GM06990 (cell line): ENCODE data around the gene PUM2.

Experiments used
- DNase-seq: peaks from one replicate; pipeline ENCODE4 v3.0.0-alpha.2; 2011; ENCODE audit not compliant: insufficient read length; ENCODE audit errors: extremely low read depth
- H3K27me3 ChIP-seq: replicated peaks from 2 replicates; pipeline ENCODE4 v1.6.0; 2011; ENCODE audit warnings: low read length; ENCODE audit not compliant: control insufficient read depth, insufficient read depth
- H3K36me3 ChIP-seq: 2 replicates; pipeline ENCODE4 v1.5.1; 2011; ENCODE audit warnings: low read length; ENCODE audit not compliant: control insufficient read depth, insufficient read depth
- H3K4me3 ChIP-seq: replicated peaks from 2 replicates; pipeline ENCODE4 v1.5.1; 2011; ENCODE audit warnings: low read depth, mild to moderate bottlenecking, control low read depth, low read length
- TF ChIP-seq, protein P1 (sequence below): IDR thresholded peaks from 2 replicates; pipeline ENCODE4 v1.5.1; 2011; ENCODE audit warnings: low read length, control low read depth, mild to moderate bottlenecking, inconsistent platforms; ENCODE audit not compliant: insufficient read depth, poor library complexity, severe bottlenecking

The PUM2 gene

DNA sequence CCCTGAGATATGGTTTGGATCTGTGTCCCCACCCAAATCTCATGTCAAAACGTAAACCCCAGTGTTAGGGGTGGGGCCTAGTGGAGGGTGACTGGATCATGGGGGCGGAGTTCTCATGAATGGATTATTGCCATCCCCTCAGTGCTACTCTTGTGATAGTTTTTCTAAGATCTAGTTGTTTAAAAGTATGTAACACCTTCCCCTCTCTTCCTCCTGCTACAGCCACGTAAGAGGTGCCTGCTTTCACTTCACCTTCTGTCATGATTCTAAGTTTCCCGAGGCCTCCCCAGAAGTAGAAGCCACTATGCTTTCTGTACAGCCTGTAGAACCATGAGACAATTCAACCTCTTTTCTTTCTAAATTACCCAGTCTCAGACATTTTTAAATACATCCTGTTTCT, 16.9 kb downstream of the PUM2 start:
- TF ChIP-seq, protein P1, sequence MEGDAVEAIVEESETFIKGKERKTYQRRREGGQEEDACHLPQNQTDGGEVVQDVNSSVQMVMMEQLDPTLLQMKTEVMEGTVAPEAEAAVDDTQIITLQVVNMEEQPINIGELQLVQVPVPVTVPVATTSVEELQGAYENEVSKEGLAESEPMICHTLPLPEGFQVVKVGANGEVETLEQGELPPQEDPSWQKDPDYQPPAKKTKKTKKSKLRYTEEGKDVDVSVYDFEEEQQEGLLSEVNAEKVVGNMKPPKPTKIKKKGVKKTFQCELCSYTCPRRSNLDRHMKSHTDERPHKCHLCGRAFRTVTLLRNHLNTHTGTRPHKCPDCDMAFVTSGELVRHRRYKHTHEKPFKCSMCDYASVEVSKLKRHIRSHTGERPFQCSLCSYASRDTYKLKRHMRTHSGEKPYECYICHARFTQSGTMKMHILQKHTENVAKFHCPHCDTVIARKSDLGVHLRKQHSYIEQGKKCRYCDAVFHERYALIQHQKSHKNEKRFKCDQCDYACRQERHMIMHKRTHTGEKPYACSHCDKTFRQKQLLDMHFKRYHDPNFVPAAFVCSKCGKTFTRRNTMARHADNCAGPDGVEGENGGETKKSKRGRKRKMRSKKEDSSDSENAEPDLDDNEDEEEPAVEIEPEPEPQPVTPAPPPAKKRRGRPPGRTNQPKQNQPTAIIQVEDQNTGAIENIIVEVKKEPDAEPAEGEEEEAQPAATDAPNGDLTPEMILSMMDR, result no peak
- Histone ChIP-seq H3K4me3 (no peak overlapping the region), H3K27me3 (no peaks in the 10 kb centered on the region), H3K36me3 (no peaks in the 10 kb centered on the region)
- DNase-seq, result no peak

DNA sequence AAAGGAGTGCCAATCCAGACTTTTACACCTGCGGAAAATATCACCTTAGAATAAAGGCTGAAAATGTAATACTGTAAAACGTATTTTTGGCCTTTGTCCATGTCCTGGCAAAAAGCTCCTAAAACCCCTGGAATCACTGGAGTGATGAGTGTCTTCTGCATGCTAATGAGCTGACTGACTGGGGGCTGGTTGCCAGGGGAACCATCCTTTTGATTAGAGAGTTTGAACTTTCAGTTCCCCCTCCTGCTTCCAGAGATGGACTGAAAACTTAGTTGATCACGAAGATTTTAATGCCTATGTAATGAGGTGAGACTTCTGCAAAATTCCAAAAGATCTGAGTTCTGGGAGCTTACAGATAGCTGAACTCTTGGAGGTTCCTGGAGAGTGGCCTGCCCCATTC, 20.5 kb downstream of the PUM2 start:
- DNase-seq, result no peak
- Histone ChIP-seq H3K36me3 (no peaks in the 10 kb centered on the region), H3K4me3 (no peak overlapping the region), H3K27me3 (no peaks in the 10 kb centered on the region)
- TF ChIP-seq, protein P1, result no peak

DNA sequence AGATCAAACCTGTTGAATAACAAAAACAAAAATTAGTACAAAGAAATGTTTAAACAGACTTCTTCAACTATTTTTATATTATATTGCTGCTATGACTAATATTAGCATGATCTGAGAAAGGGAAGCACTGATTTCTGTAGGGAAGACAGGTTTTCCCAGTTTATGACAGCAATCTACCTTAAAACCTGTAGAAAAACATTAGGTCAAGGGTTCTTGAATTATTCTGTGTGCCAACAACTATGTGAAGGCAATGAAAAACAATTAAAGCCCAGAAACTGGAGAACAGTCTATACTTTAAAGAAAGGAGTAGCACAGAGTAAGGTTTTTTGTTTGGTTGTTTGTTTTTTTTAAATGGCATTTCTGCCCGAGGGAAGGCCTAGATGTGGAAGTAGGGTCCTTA, 23.3 kb downstream of the PUM2 start:
- DNase-seq, result no peak
- Histone ChIP-seq H3K36me3 (peaks cover 3% of the 10 kb centered on the region), H3K27me3 (no peaks in the 10 kb centered on the region), H3K4me3 (no peak overlapping the region)
- TF ChIP-seq, protein P1, result no peak

GRCh38 chr2:20326163-20326780, 24.4 kb downstream of the PUM2 start:
- Histone ChIP-seq H3K4me3 (no peak overlapping the region), H3K36me3 (peaks cover 3% of the 10 kb centered on the region), H3K27me3 (no peaks in the 10 kb centered on the region)
- TF ChIP-seq, protein P1, result peak; percentile 88
- DNase-seq, result no peak

GRCh38 chr2:20322527-20323300, 27.9 kb downstream of the PUM2 start:
- no peak for DNase-seq
- peaks cover 5% of the 10 kb centered on the region for H3K36me3 ChIP-seq

More at GRCh38 chr2:20322527-20323300, 27.9 kb downstream of the PUM2 start:
- H3K4me3 ChIP-seq, result no peak overlapping the region
- TF ChIP-seq, protein P1, result no peak
- no peaks in the 10 kb centered on the region for H3K27me3 ChIP-seq
